ENCODE data around the gene PEDS1. TPM values are rescaled to one million over a fixed set of nuclear protein-coding genes. Genes with fewer than 3 reads are reported as not detected.
"Not testable (repeated sequence)": the region's sequence is repeated elsewhere in the genome, so short reads cannot be mapped to it uniquely, and the experiment has no call there.

PEDS1 gene
- total RNA-seq, 1 donor from 2014 or later = 26.3 TPM

DNA sequence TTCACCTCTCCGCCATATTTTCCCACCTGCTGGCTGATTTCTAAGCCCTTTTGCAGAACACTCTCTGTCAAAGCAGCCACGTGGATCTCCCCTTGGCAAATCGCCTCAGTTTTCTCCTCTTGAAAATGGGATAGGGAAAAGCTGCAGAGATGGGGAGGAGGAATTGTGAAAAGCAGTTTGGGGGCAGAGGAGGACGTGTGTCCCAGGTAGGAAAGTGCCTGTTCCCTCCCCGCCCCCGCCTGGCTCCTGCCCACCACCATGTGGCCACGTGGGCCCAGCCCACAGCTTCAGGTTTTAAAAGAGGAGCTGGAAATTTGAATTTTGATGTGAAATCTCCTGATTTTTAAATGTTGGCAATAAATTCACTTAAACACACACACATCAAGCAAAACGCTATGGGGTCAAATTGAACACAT, 33.5 kb upstream of the PEDS1 start:
- no peak overlapping the region for H3K27ac Mint-ChIP-seq
- H3K36me3 Mint-ChIP-seq (ENCODE audit: low read depth) = no peaks in the 10 kb centered on the region
- intact Hi-C loops (cut with micrococcal nuclease) = loop anchor here (1.0 to 5.0 kb wide), 3 partner anchors 273 to 385 kb away; no protein-coding TSS in a partner anchor
- no peak for DNase-seq
- peaks cover 21% of the 10 kb centered on the region for H3K27me3 Mint-ChIP-seq
- H3K4me3 Mint-ChIP-seq = no peak overlapping the region
- peaks cover 10% of the 10 kb centered on the region for H3K4me1 Mint-ChIP-seq
- no peaks in the 10 kb centered on the region for H3K9me3 Mint-ChIP-seq

DNA sequence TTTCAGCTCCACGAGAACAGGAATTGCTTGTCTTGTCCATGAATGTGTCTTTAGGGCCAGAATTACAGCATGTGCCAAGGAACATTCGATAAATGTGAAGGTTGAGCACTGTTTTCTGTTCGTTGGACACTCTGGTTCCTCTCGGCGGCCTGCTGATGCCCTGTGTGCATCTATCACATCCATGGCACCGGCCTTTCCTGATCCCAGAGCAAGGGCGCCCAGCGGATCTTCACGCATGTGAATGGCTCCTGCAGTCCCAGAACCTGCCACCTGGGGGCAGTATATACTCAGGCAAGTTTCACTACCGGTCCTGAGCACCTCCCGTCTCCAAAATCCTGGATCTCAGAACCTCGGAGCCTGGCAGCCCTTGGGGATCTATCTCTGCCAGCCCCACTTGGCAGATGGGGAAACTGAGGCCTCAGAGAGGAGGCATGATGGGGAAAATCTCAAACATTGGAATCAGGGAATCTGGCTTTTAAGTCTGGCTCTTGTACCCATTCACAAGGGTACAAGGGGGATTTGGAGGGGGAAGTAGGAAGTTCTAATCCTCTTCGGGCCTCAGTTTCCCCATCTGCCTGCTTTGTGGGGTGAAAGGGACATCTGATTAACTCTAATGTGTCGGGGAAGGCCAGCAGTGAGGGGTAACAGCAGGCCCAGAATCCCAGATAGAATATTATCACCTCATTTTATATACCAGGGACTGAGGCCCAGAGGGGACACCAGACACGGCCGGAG, 32.8 kb upstream of the PEDS1 start:
- H3K9me3 Mint-ChIP-seq = no peaks in the 10 kb centered on the region
- intact Hi-C loops (cut with micrococcal nuclease) = loop anchor here (1.0 to 5.0 kb wide), 3 partner anchors 274 to 386 kb away; no protein-coding TSS in a partner anchor
- H3K4me3 Mint-ChIP-seq = no peak overlapping the region
- peaks cover 10% of the 10 kb centered on the region for H3K4me1 Mint-ChIP-seq
- peaks cover 21% of the 10 kb centered on the region for H3K27me3 Mint-ChIP-seq
- H3K27ac Mint-ChIP-seq = no peak overlapping the region
- H3K36me3 Mint-ChIP-seq (ENCODE audit: low read depth) = no peaks in the 10 kb centered on the region
- DNase-seq = peak; percentile 97

DNA sequence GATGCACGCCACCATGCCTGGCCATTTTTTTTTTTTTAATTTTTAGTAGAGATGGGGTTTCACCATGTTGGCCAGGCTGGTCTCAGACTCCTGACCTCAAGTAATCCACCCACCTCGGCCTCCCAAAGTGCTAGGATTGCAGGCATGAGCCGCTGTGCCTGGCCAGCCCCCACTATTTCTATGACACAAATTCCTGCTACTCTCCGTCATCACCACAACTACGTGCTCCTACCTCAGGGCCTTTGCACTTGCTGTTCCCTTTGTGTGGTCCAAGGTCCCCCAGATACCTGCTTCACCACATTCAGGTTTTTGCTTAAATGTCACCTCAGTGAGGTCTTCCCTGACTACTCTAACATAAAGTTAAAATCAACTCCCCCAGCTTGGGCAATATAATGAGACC, 31.9 kb upstream of the PEDS1 start:
- H3K27me3 Mint-ChIP-seq = peaks cover 21% of the 10 kb centered on the region

DNA sequence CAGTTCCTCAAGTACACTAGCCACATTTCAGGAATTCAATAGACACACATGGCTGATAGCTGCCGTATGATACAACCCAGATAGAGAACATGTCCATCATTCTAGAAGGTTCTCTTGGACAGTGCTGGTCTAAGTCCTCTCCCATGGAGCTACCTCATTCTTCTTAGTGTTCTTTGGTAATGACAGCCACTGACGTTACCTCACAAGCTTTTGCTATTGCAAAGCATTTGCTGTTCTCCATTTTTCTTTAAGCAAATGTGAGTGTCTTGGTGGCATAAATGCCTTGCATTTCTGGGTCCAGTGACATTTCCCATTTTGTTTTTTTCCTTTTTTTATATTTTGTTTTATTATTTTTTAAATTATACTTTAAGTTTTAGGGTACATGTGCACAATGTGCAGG, 28.8 kb upstream of the PEDS1 start:
- DNase-seq = no peak
- peaks cover 25% of the 10 kb centered on the region for H3K27me3 Mint-ChIP-seq
- no peak overlapping the region for H3K4me3 Mint-ChIP-seq
- H3K4me1 Mint-ChIP-seq = peaks cover 9% of the 10 kb centered on the region
- no peaks in the 10 kb centered on the region for H3K9me3 Mint-ChIP-seq
- intact Hi-C loops (cut with micrococcal nuclease) = no loop called here
- no peaks in the 10 kb centered on the region for H3K36me3 Mint-ChIP-seq (ENCODE audit: low read depth)
- H3K27ac Mint-ChIP-seq = no peak overlapping the region

More for the DNA sequence above, 31.9 kb upstream of the PEDS1 start:
- intact Hi-C loops (cut with micrococcal nuclease) = loop anchor here (5.0 kb wide), 1 partner anchor 387 kb away; no protein-coding TSS in a partner anchor
- H3K36me3 Mint-ChIP-seq (ENCODE audit: low read depth) = no peaks in the 10 kb centered on the region
- no peak overlapping the region for H3K4me3 Mint-ChIP-seq
- no peak for DNase-seq
- peaks cover 10% of the 10 kb centered on the region for H3K4me1 Mint-ChIP-seq
- no peaks in the 10 kb centered on the region for H3K9me3 Mint-ChIP-seq
- no peak overlapping the region for H3K27ac Mint-ChIP-seq

DNA sequence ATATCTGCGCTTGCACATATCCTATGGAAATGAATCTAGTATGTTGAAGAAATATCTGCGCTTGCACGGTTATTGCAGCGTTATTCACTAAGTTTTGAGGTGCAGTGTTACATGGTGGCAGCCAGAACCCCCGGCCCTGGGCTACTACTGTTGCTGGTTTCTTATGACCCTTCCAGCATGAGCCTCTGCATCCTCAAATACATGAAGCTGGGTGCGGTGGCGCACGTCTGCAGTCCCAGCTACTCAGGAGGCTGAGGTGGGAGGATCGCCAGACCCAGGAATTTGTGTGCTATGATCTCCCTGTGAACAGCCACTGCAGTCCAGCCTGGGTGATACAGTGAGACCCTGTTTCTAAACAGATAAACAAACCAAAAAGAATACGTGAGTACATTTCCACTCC, 27.8 kb upstream of the PEDS1 start:
- Mint-ChIP-seq H3K36me3 (ENCODE audit: low read depth) (no peaks in the 10 kb centered on the region), H3K4me3 (no peak overlapping the region), H3K27me3 (peaks cover 25% of the 10 kb centered on the region), H3K9me3 (no peaks in the 10 kb centered on the region), H3K27ac (no peak overlapping the region), H3K4me1 (peaks cover 7% of the 10 kb centered on the region)
- intact Hi-C loops (cut with micrococcal nuclease) = no loop called here
- DNase-seq = no peak

DNA sequence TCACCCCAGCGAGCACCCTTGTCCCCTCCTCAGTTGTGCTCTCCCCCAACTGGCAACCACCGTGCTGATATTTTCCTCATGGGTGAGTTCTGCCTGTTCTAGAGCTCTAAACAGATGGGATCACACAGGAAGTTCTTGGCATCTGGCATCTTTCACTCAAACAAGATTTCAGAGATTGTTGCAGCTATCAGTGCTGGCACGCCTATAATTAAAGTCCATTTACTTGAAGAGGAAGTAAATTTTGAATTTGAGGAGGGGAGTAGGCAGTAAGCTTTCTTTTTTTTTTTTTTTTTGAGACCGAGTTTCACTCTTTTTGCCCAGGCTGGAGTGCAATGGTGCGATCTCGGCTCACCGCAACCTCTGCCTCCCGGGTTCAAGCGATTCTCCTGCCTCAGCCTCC, 25.1 kb upstream of the PEDS1 start:
- H3K27me3 Mint-ChIP-seq; H3K4me3 Mint-ChIP-seq; H3K27ac Mint-ChIP-seq; H3K4me1 Mint-ChIP-seq; intact Hi-C loops (cut with micrococcal nuclease); H3K36me3 Mint-ChIP-seq (ENCODE audit: low read depth); H3K9me3 Mint-ChIP-seq; DNase-seq: not testable (repeated sequence)

DNA sequence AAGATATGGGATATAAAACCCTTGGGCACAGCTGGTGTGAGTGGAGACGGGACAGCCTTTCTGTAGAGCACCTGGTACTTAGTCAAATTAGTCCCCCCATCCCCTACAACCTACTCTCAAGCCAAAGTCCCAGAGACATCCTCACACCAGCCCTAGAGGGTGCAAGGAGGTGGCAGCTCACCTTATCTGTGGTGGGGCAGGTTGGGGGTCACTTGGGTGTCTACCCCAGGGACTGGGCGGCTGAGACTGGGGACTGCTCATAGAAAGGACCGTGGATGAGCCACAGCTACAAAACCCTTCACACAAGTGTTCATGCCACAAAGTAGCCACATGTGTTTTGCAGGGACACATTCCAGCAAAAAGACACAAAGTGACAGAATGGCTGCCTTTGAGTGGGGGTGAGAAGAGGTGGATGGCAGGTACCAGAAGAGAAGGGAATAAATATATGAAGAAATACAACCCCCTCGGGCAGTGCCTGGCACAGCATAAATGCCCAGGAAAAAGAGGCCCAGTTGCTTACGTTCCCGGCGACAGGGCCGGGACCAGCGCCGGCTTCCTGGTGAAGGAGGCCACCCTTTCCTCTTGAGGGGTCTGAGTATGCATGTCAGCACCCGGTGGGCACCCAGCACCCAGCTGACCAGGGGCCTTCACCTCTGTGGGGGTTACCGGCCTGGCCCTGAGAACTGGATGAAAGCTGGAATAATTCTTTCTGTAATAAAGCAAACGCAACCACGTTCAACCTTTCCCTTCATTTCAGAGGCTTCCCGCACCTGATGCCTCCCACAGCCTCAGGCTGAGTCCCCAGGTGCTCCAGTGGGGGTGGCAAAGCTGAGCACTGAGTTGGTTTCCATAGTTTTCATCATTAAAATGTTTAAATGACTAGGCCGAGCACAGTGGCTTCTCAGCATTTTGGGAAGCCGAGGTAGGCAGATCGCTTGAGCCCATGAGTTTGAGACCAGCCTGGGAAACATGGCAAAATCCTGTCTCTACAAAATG, 22.7 kb upstream of the PEDS1 start:
- Mint-ChIP-seq H3K36me3 (ENCODE audit: low read depth) (no peaks in the 10 kb centered on the region), H3K4me1 (peaks cover 4% of the 10 kb centered on the region), H3K27ac (no peak overlapping the region), H3K4me3 (no peak overlapping the region), H3K27me3 (peaks cover 9% of the 10 kb centered on the region), H3K9me3 (no peaks in the 10 kb centered on the region)
- no peak for DNase-seq
- intact Hi-C loops (cut with micrococcal nuclease) = no loop called here

DNA sequence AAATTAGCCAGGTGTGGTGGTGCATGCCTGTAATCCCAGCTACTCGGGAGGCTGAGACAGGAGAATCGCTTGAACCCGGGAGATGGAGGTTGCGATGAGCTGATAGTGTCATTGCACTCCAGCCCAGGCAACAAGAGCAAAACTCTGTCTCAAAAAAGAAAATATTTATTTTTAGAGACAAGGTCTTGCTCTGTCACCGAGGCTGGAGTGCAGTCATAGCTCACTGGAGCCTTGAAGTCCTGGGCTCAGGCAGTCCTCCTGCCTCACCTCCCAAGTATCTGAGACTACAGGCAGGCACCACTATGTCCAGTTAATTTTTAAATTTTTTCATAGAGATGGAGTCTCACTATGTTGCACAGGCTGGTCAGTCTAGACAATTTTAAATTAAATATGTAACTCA, 20.9 kb upstream of the PEDS1 start:
- Mint-ChIP-seq H3K9me3 (no peaks in the 10 kb centered on the region), H3K36me3 (ENCODE audit: low read depth) (no peaks in the 10 kb centered on the region), H3K27ac (no peak overlapping the region), H3K27me3 (peaks cover 11% of the 10 kb centered on the region), H3K4me3 (no peak overlapping the region), H3K4me1 (peaks cover 3% of the 10 kb centered on the region)
- DNase-seq = no peak
- intact Hi-C loops (cut with micrococcal nuclease) = no loop called here

DNA sequence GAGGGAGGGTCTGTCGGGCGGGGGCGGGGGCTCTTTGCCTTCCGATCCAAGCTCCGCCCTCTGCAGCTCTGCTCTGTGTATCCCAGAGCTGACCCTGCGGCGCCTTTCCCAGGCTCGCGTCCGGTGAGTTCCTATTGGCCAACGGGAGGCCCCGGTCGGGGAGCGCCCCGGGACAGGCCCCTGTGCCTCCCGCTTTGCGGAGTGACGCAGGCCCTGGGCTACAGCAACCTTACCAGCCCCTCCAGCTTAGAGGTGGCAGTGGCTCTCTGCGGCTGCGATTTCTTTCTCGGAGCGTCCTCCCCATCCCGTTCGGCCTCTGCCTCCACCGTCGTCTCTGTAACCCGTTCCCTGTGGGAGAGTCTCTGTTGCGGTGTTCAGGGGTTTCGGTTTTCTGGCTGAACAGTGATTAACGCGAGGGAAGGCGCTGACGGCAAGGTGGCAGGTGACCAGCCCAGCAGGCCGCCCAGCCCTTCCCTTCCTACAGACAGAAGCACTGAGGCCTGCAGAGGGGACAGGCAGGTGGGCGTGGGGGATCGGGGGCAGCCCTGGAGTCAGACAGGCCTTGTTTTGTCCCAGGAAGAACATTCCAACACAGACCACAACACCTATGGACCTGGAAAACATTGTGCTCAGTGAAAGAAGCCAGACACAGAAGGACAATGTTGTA, 19.0 kb upstream of the PEDS1 start:
- H3K9me3 Mint-ChIP-seq = no peaks in the 10 kb centered on the region
- H3K27me3 Mint-ChIP-seq = peaks cover 7% of the 10 kb centered on the region
- no peak overlapping the region for H3K27ac Mint-ChIP-seq
- peak overlapping the region; percentile 7 for H3K4me3 Mint-ChIP-seq
- peaks cover 4% of the 10 kb centered on the region for H3K4me1 Mint-ChIP-seq
- intact Hi-C loops (cut with micrococcal nuclease) = no loop called here
- DNase-seq = no peak
- H3K36me3 Mint-ChIP-seq (ENCODE audit: low read depth) = no peaks in the 10 kb centered on the region

DNA sequence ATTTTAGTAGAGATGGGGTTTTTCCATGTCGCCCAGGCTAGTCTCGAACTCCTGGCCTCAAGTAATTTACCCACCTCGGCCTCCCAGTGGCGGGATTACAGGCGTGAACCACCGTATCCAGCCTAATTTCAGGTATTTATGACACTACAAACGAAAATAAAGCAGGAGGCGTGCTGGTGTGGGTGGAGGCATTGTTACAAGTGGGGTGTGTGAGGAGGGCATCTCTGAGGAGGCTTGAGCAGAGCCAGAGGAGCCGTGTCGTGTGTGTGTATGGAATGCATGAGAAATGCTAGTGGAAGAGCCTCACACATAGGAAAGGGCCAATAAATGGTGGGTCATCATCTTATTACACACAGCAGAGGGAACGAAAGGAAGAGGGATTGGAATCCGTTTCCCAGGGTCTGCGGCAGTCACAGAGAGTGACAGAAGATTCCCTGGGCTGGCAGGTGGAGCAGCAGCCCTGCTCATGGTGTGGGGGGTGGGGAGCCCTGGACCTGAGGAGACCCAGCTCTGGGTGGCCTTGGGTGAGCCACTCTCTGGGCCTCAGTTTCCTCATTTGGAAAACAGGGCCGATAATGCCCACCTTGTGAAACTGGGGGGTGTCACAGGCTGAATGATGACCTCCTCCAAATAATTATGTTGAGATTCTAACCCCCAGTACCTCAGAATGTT, 17.2 kb upstream of the PEDS1 start:
- DNase-seq = no peak
- H3K4me3 Mint-ChIP-seq = no peak overlapping the region
- H3K27ac Mint-ChIP-seq = no peak overlapping the region
- peaks cover 11% of the 10 kb centered on the region for H3K4me1 Mint-ChIP-seq
- intact Hi-C loops (cut with micrococcal nuclease) = no loop called here
- H3K9me3 Mint-ChIP-seq = no peaks in the 10 kb centered on the region
- no peaks in the 10 kb centered on the region for H3K36me3 Mint-ChIP-seq (ENCODE audit: low read depth)
- peaks cover 6% of the 10 kb centered on the region for H3K27me3 Mint-ChIP-seq

DNA sequence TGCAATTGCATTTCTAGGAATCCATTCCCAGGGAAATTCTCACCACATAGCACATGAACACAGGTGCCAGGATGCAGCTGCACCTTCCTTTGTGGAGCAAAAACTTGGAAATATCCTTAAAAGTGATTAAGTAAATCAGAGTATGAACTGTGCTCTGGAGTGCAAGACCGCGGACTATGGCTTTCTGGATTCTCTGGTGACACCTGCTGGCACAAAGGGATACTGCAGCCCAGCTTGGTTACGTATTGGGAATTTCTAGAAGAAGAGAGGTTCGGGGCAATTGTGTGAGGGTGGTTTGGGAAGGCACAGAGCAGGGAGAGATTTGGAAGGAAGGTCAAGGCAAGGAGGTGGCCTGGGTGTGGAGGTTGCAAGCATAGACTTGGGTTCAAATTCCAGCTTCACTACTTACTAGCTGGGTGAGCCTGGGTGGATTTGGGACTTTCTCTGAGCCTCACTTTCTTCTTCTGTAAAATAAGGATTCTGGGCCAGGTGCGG, 15.9 kb upstream of the PEDS1 start:
- H3K36me3 Mint-ChIP-seq (ENCODE audit: low read depth) = no peaks in the 10 kb centered on the region
- H3K27me3 Mint-ChIP-seq = peaks cover 6% of the 10 kb centered on the region
- H3K27ac Mint-ChIP-seq = no peak overlapping the region
- H3K4me3 Mint-ChIP-seq = no peak overlapping the region
- no peaks in the 10 kb centered on the region for H3K9me3 Mint-ChIP-seq
- peak; percentile 94 for DNase-seq
- H3K4me1 Mint-ChIP-seq = peaks cover 15% of the 10 kb centered on the region
- intact Hi-C loops (cut with micrococcal nuclease) = loop anchor here (1.0 to 5.0 kb wide), 2 partner anchors 48 to 187 kb away; partner anchors contain the start of gene SNAI1

DNA sequence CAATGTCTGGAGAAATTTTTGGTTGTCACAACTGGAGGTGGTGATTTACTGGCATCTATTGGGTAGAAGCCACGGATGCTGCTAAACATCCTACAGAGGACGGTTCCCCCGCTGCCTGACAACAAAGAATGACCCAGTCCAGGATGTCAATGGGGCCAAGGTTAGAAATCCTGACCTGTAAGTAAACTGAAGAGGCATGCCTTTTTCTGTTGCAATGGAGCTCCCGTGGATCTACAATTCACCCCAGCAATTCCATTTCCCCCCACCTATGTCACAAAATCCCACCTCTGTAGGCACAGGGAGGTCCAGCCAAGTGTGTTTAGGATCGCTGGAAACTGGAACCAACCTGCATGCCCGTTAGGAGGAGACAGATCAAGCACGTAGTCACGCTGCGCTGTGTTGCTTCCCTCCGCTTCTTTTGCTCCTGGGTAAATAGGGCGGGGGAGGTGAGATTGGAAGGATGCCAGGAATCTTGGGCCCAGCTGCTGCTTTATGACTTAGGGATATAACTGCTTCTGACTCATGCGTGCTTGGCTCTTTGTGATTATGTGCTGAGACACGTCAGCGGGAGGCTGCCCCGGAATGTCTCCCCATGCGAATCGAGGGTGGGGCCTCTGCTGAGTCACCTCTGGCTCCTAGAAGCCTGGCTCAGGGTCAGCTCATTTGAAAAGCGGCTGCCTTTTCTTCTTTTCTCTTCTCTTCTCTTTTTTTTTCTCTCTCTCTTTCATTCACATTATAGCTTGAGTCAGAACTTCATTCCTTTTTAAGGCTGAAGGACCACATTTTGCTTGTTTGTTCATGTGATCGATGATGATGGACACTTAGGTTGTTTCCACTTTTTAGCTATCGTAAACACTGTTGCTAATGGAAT, 12.4 kb upstream of the PEDS1 start:
- DNase-seq = peak; percentile 90
- Mint-ChIP-seq H3K27me3 (peaks cover 2% of the 10 kb centered on the region), H3K4me3 (peak overlapping the region; percentile 75), H3K4me1 (peaks cover 14% of the 10 kb centered on the region), H3K27ac (peak overlapping the region; percentile 88), H3K9me3 (no peaks in the 10 kb centered on the region), H3K36me3 (ENCODE audit: low read depth) (no peaks in the 10 kb centered on the region)
- intact Hi-C loops (cut with micrococcal nuclease) = loop anchor here (1.0 to 5.0 kb wide), 3 partner anchors 13 to 184 kb away; partner anchors contain the start of genes PEDS1 and SNAI1

All from activated CD4-positive, alpha-beta T cell treated with anti-CD3 and anti-CD28 coated beads, Interleukin-2, amount 10 ng/mL, durations not matched to agents 24 days and 14 days (primary cell).